H9 (cell line): Measurements from ENCODE around the gene SLC24A4. TPM values are rescaled to one million over a fixed set of nuclear protein-coding genes. Genes with fewer than 3 reads are reported as not detected.

Source experiments
- DNase-seq: peaks from one replicate; pipeline ENCODE4 v3.0.0-alpha.2; 2017
- H2AFZ ChIP-seq: one replicate; pipeline ENCODE4 v1.6.1; 2013; ENCODE audit warnings: mild to moderate bottlenecking, low read length, control low read depth, moderate library complexity
- H2AK5ac ChIP-seq: 2 replicates; pipeline ENCODE4 v1.6.1; 2013; ENCODE audit warnings: low read length, control low read depth, mixed read lengths; ENCODE audit not compliant: insufficient read length
- H2BK120ac ChIP-seq: one replicate; pipeline ENCODE4 v1.6.1; 2013; ENCODE audit warnings: low read depth, mild to moderate bottlenecking, low read length, control low read depth, inconsistent platforms; ENCODE audit not compliant: poor library complexity, severe bottlenecking
- H2BK12ac ChIP-seq: 2 replicates; pipeline ENCODE4 v1.6.1; 2013; ENCODE audit warnings: low read length, control low read depth, mixed read lengths, low read depth; ENCODE audit not compliant: insufficient read length
- H2BK15ac ChIP-seq: 2 replicates; pipeline ENCODE4 v1.6.1; 2013; ENCODE audit warnings: low read depth, low read length, control low read depth
- H2BK20ac ChIP-seq: one replicate; pipeline ENCODE4 v1.6.1; 2013; ENCODE audit warnings: low read depth, mild to moderate bottlenecking, low read length, control low read depth, inconsistent platforms; ENCODE audit not compliant: poor library complexity, severe bottlenecking
- H2BK5ac ChIP-seq: 2 replicates; pipeline ENCODE4 v1.6.1; 2013; ENCODE audit warnings: low read length, control low read depth, mixed read lengths; ENCODE audit not compliant: insufficient read length
- H3K14ac ChIP-seq: 2 replicates; pipeline ENCODE4 v1.6.1; 2013; ENCODE audit warnings: low read length, control low read depth; ENCODE audit not compliant: insufficient read depth
- H3K18ac ChIP-seq: 2 replicates; pipeline ENCODE4 v1.6.1; 2013; ENCODE audit warnings: low read depth, mild to moderate bottlenecking, mixed read lengths, low read length, control low read depth; ENCODE audit not compliant: insufficient read length
- H3K23ac ChIP-seq: 2 replicates; pipeline ENCODE4 v1.6.1; 2013; ENCODE audit warnings: low read length, control low read depth, mixed read lengths, low read depth; ENCODE audit not compliant: insufficient read length
- H3K23me2 ChIP-seq: 2 replicates; pipeline ENCODE4 v1.6.1; 2013; ENCODE audit warnings: low read depth, mild to moderate bottlenecking, mixed read lengths, low read length, control low read depth; ENCODE audit not compliant: insufficient read length, poor library complexity, severe bottlenecking
- H3K27ac ChIP-seq: 2 replicates; pipeline ENCODE4 v1.5.1; 2013; ENCODE audit warnings: low read length, control low read depth, mixed read lengths, low read depth; ENCODE audit not compliant: insufficient read length
- H3K27me3 ChIP-seq: 2 replicates; pipeline ENCODE4 v1.6.1; 2013; ENCODE audit warnings: low read length, control low read depth, inconsistent platforms; ENCODE audit not compliant: insufficient read depth
- H3K4ac ChIP-seq: 2 replicates; pipeline ENCODE4 v1.6.1; 2013; ENCODE audit warnings: low read depth, mild to moderate bottlenecking, control low read depth, inconsistent platforms, low read length, moderate library complexity
- H3K4me1 ChIP-seq: 2 replicates; pipeline ENCODE4 v1.6.1; 2013; ENCODE audit warnings: low read length, control low read depth, inconsistent platforms; ENCODE audit not compliant: insufficient read depth
- H3K4me2 ChIP-seq: 2 replicates; pipeline ENCODE4 v1.6.1; 2013; ENCODE audit warnings: low read length, control low read depth, mixed read lengths; ENCODE audit not compliant: insufficient read length, insufficient read depth
- H3K56ac ChIP-seq: 2 replicates; pipeline ENCODE4 v1.6.1; 2013; ENCODE audit warnings: low read depth, mild to moderate bottlenecking, mixed read lengths, low read length, control low read depth; ENCODE audit not compliant: insufficient read length
- H3K79me1 ChIP-seq: 2 replicates; pipeline ENCODE4 v1.6.1; 2013; ENCODE audit warnings: low read depth, mild to moderate bottlenecking, moderate library complexity, low read length, control low read depth, inconsistent platforms; ENCODE audit not compliant: insufficient read depth, poor library complexity, severe bottlenecking
- H3K79me2 ChIP-seq: 2 replicates; pipeline ENCODE4 v1.6.1; 2013; ENCODE audit warnings: low read length, control low read depth, inconsistent platforms; ENCODE audit not compliant: insufficient read depth
- H3K9ac ChIP-seq: 2 replicates; pipeline ENCODE4 v1.6.1; 2013; ENCODE audit warnings: low read length, control low read depth, mixed read lengths; ENCODE audit not compliant: insufficient read length; ENCODE audit errors: extremely low read depth
- H3K9me3 ChIP-seq: one replicate; pipeline ENCODE4 v1.6.1; 2013; ENCODE audit warnings: low read depth, low read length, inconsistent platforms; ENCODE audit not compliant: control insufficient read depth
- H3T11ph ChIP-seq: one replicate; pipeline ENCODE4 v1.6.1; 2013; ENCODE audit warnings: mild to moderate bottlenecking, low read length, control low read depth, inconsistent platforms
- H4K20me1 ChIP-seq: one replicate; pipeline ENCODE4 v1.6.1; 2013; ENCODE audit not compliant: control insufficient read depth, insufficient read length, insufficient read depth
- H4K5ac ChIP-seq: 2 replicates; pipeline ENCODE4 v1.6.1; 2013; ENCODE audit warnings: low read depth, mild to moderate bottlenecking, mixed read lengths, low read length, control low read depth; ENCODE audit not compliant: insufficient read length
- H4K8ac ChIP-seq: replicated peaks from 2 replicates; pipeline ENCODE4 v1.6.1; 2013; ENCODE audit warnings: low read length, control low read depth, mixed read lengths, low read depth; ENCODE audit not compliant: insufficient read length
- H4K91ac ChIP-seq: 2 replicates; pipeline ENCODE4 v1.6.1; 2013; ENCODE audit warnings: low read depth, mild to moderate bottlenecking, moderate library complexity, mixed read lengths, low read length, control low read depth; ENCODE audit not compliant: insufficient read length
- H3K27ac Mint-ChIP-seq, 3 experiments: 2 replicates in 2 of 3; 3 replicates in 1 of 3; pipeline ENCODE4 v1.8.0; 2020 to 2021; ENCODE audit warnings: mixed read lengths in 3 of 3, mild to moderate bottlenecking in 1 of 3, moderate library complexity in 1 of 3
- H3K27me3 Mint-ChIP-seq: 2 replicates; pipeline ENCODE4 v1.8.0; 2021; ENCODE audit warnings: low read depth, mild to moderate bottlenecking, moderate library complexity, mixed read lengths
- H3K36me3 Mint-ChIP-seq, 3 experiments: 2 replicates in 2 of 3; 3 replicates in 1 of 3; pipeline ENCODE4 v1.8.0; 2020 to 2021; ENCODE audit warnings: low read depth in 3 of 3, mixed read lengths in 3 of 3; ENCODE audit not compliant: insufficient read depth in 1 of 3
- H3K4me1 Mint-ChIP-seq, 2 experiments: 2 replicates each; pipeline ENCODE4 v1.8.0; 2020; ENCODE audit warnings: mixed read lengths in 2 of 2
- H3K4me3 Mint-ChIP-seq, 2 experiments: 2 replicates in 1 of 2; 3 replicates in 1 of 2; pipeline ENCODE4 v1.8.0; 2020 to 2021; ENCODE audit warnings: mild to moderate bottlenecking in 2 of 2, mixed read lengths in 2 of 2, moderate library complexity in 1 of 2
- H3K9me3 Mint-ChIP-seq, 2 experiments: 2 replicates in 1 of 2; 3 replicates in 1 of 2; pipeline ENCODE4 v1.8.0; 2020; ENCODE audit warnings: mild to moderate bottlenecking in 2 of 2, mixed read lengths in 2 of 2, moderate library complexity in 1 of 2
- CTCF ChIP-seq: fragments of 200-600 bp; sonication (generic); conservative IDR thresholded peaks from 3 replicates; pipeline ENCODE4 v1.8.0; 2021; ENCODE audit warnings: antibody characterized with exemption, mild to moderate bottlenecking
- WGBS: extraction: QIAGEN DNeasy Blood & Tissue Kit; methylation state at CpG from one replicate; pipeline ENCODE4 v1.1.7; 2013; ENCODE audit warnings: missing lambda C conversion rate, low lambda C conversion rate, mixed read lengths; ENCODE audit not compliant: insufficient read length; ENCODE audit errors: extremely low coverage; 5-methylcytosine and 5-hydroxymethylcytosine counted together
- total RNA-seq: library from RNA; stranded (reverse); gene quantifications from 2 replicates; pipeline ENCODE4 v1.2.1, GENCODE V29; 2021

The SLC24A4 gene
- total RNA-seq, 1 experiment from 2014 or later = 0.24 TPM

GRCh38 chr14:92415969-92416368, 93.0 kb downstream of the SLC24A4 start:
- no peak overlapping the region for H4K91ac ChIP-seq
- Mint-ChIP-seq H3K4me1 (no peaks in the 10 kb centered on the region), H3K36me3 (no peaks in the 10 kb centered on the region), H3K9me3 (peaks cover 0 to 5% of the 10 kb centered on the region in 2 experiments; a peak in 2 of 5 replicates), H3K27ac (no peak overlapping the region), H3K4me3 (no peak overlapping the region), H3K27me3 (peaks cover 1% of the 10 kb centered on the region; the same call in 1 of the 2 replicates)
- WGBS = no CpG with 5 or more reads among the region's 9 CpGs
- no peaks in the 10 kb centered on the region for H3K79me1 ChIP-seq
- no peak overlapping the region for H2BK120ac ChIP-seq
- no peaks in the 10 kb centered on the region for H3K23me2 ChIP-seq
- H3K4ac ChIP-seq = no peak overlapping the region
- no peak overlapping the region for H3T11ph ChIP-seq
- no peak overlapping the region for H2AK5ac ChIP-seq
- H2BK15ac ChIP-seq = no peak overlapping the region
- H3K9me3 ChIP-seq = no peaks in the 10 kb centered on the region
- no peak overlapping the region for H2BK20ac ChIP-seq
- no peak overlapping the region for H2AFZ ChIP-seq
- no peaks in the 10 kb centered on the region for H3K27me3 ChIP-seq
- no peak for TF ChIP-seq CTCF
- H3K14ac ChIP-seq = no peak overlapping the region
- no peak overlapping the region for H3K23ac ChIP-seq
- DNase-seq = no peak
- no peak overlapping the region for H3K4me2 ChIP-seq
- H4K20me1 ChIP-seq = no peaks in the 10 kb centered on the region
- no peaks in the 10 kb centered on the region for H3K79me2 ChIP-seq
- H3K56ac ChIP-seq = no peak overlapping the region
- no peak overlapping the region for H4K5ac ChIP-seq
- H3K18ac ChIP-seq = no peak overlapping the region
- no peaks in the 10 kb centered on the region for H3K4me1 ChIP-seq
- no peak overlapping the region for H3K27ac ChIP-seq
- no peak overlapping the region for H4K8ac ChIP-seq
- no peak overlapping the region for H3K9ac ChIP-seq
- H2BK5ac ChIP-seq = no peak overlapping the region
- H2BK12ac ChIP-seq = no peak overlapping the region
